ENCODE results near the gene ADAM30.

ADAM30 gene

GRCh38 chr1:119896303-119896702 lies at the start of gene ADAM30:
TSS of gene ADAM30 (minus strand) at chr1:119896515. CDS start at chr1:119896336, 179 bp downstream.
- no peak for DNase-seq

GRCh38 chr1:119943216-119943615 lies 46.9 kb upstream of the ADAM30 start:
- DNase-seq: no peak

DNA sequence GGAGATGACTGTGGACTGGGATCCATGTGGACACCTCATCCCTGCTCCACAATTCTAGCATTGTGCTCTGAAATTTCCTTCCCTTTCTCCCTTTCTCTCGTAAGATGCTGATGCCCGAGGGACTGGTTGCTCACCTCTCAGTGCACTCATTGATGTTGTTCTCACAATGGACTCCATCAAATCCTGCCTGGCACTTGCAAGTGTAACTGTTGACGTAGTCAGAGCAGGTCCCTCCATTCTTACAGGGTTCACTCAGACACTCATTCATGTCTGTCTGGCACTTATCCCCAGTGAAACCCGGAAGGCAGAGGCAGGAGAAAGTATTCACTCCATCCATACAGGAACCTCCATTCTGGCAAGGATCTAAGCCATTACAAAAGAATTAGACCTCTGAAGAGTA lies 45.1 kb upstream of the ADAM30 start:
- no peak for DNase-seq

- DNase-seq: no peak
Measured at GRCh38 chr1:119940697-119941096, 44.4 kb upstream of the ADAM30 start.

GRCh38 chr1:119937198-119937597 lies 40.9 kb upstream of the ADAM30 start:
- DNase-seq: no peak

- no peak for DNase-seq
Measured at GRCh38 chr1:119935915-119936314, 39.6 kb upstream of the ADAM30 start.

DNA sequence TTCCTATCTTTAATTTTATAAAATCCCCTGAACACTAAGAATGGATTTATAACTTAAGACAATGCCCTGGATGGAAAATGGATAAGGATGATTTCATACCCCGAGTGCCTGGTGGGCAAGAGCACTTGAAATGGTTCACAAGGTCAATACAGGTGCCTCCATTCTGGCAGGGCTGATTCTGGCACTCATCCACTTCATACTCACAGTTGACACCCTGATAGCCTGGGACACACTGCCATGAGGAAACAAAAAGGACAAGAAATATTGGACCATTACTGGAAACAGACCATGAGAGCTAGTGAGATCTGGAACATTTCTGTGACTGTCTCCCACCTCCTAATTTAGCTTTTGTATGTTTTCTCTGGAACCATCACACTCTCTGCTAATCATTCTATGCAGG lies 39.1 kb upstream of the ADAM30 start:
- no peak for DNase-seq

DNA sequence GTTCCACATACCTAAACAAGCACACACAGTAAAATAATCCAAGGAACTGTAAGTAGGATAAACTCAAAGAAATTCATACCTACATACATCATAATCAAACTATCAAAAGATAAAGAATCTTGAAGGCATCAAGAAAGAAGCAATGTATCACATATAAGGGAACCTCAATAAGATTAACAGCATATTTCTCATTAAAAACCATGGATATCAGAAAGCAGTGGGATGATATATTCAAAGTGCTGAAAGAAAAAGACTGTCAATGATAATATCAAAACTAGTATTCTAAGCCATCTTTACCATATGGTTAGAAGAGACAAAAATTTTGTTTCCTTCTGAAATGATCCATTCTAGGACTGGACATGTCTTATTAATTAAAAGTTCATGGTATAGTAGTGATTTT lies 37.1 kb upstream of the ADAM30 start:
- no peak for DNase-seq

DNA sequence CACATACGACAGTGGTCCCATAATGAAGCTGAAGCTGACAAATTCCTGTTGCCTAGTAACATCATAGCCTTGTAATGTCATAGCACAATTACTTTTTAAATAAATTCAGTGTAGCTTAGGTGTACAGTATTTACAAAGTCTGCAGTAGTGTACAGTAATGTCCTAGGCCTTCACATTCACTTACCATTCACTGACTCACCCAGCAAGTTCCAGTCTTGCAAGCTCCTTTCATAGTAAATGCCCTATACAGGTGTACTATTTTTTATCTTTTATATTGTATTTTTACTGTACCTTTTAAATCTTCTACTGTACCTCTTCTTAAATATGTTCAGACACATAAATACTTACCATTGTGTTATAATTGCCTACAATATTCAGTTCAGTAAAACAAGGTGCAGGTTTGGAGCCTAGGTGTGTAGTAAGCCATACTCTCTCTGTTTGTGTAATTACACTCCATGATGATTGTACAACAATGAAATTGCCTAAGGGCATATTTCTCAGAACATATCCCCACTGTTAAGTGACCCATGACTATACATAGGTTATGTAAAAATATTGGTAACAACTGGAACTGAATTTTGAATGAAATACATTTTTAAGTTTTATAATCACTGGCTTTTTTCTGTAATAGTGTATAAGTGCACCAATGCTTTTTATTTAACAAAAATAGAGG lies 33.5 kb upstream of the ADAM30 start:
- no peak for DNase-seq

DNA sequence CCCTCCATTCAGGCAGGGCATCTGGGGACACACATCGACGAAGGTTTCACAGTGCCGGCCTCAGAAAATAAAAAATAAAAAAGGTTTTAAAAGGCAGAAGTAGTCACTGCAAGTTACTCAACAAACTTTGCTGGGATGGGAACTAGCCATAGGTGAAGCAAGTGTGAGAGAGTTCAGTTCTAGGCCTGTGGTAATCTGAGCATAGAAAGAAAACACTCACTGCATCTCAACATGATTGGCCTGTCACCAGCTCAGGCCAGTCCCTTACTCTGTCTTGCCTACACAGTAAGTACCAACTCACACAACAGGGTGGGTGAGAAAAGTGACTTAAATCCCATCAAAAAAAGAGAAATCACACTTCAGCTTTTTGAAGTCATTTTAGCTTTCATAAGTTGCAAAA lies 30.2 kb upstream of the ADAM30 start:
- no peak for DNase-seq

DNA sequence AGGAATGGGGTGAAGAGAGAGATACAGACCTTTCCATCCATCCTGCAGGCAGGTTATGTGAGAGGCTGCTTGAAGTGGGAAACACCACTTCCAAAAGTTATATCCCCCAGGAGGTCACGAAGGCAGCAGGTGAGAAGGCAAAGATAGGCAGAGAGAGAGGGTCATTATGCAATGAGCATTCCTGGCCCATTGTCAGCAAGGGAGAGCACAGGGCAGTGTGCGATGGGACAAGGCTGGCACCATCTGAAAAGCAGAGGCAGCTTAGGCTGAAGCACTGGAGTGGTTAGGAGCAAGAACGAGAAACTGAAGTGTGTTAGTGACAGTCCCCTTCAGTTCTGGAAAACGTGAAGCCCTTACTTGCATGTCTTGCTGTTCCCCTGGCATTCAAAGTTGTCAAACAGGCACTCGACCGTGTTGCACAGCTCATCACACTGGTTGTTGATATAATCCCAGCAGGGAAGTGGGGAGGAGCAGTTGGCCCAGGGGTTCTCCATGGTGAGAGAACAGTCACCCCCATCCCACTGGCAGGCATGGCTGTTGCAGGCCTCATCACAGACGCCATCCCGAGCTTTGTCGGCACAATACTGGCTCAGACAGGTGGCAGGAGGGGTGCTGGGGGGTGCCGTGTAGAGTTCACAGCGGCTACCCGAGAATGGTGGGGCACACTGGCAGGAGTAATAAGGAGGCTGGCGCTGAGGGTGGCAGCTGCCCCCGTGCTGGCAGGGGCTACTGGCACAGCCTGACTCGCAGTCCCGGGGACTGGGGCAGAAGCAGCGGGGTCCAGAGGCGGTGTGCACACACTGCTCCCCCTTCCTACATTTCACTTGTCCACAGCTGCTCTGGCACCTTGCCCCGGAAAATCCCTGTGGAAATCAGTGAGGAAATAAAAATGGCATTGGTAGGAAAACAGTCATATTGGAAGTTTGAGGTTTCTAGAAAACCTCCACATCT lies 28.9 kb upstream of the ADAM30 start:
- DNase-seq: no peak

- DNase-seq: no peak
Measured at GRCh38 chr1:119920104-119920968, 24.0 kb upstream of the ADAM30 start.

DNA sequence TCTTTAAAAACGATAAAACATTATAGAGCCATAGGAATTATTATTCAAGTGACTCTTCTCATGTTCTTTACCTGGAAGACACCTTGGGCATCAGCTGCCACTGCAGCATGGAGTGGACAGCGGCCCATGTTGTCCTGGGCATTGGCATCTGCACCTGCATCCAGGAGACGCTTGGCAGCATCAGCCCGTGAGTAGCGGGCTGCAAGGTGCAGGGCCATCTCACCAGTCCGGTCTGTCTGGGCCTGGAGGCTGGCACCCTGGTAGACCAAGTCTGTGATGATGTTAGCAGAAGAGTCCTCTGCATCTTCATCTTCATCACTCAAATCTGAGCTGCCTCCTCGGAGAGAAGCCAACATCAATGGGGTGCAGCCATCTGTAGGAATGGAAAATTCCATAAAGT lies 22.9 kb upstream of the ADAM30 start:
- no peak for DNase-seq

DNA sequence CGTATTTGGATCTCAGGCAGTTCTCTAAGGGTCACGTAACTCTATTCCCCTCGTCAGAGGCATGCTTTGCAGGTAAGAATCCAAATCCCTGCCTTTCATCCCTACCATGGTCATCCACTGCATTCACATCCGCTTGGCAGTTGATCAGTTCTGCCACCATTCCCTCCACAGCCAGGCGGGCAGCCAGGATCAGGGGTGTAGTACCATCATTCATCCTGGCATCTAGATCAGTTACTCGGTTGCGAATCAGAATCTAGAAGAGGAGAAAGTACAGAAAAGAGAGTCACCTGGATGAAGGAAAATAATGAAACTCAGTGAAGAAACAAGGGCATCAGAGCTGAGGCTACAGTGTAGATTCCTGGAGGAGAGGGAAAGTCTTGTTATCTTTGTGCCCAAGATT lies 22.0 kb upstream of the ADAM30 start:
- DNase-seq: no peak

DNA sequence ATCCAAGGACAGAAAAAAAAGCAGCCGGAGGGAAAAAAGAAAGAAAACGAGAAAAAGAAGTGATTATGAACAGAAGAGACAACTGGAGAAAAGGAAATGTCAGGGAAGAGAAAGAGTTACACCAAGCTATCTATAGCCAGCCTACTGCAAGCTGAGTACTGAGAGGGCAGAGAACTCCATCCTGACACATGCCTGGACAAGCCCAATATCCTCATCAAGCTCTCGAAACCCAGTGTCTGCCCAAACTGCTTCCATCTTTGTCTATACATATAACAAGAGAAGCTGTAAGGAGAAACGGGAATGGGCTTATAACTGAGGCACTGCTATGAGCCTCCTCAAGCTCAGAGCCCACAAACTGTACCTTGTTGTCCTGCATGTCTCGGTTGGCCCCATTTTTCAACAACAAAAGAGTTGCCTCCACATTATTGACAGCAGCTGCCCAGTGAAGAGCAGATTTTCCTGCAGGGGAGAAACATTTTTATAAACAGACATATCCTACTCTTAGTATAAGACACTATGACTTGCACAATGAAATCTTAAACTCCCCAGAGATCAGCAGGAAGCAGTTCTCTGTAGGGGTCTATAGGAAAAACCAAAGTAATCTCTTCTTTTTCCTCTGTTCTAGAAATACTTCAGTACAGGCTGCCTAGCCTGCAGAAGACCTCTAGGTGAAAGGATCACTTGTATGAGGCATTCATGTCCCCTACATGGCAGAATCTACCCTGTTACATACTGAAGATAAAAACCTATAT lies 21.2 kb upstream of the ADAM30 start:
- no peak for DNase-seq

DNA sequence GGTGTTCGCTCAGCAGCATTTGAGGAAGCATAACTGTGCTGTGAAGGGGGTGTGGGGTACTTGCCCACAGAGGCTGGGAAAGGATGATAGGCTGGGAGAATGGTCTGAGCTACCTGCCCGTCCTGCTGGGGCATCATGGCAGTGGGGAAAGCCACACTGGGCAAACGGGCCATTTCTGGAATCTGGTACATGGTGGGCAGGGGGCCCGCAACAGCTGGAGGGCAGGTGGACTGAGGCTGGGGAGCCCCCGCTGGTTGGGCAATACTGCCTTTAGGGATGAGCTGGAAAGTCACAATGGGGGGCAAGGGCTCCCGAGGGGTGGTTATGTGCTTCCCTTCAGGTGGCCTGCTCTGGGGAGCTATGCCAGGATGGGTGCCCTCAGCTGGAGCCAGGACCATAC lies 19.2 kb upstream of the ADAM30 start:
- no peak for DNase-seq

- DNase-seq: no peak
Measured at GRCh38 chr1:119914071-119914470, 17.8 kb upstream of the ADAM30 start.

GRCh38 chr1:119912963-119913362 lies 16.6 kb upstream of the ADAM30 start:
- no peak for DNase-seq

- no peak for DNase-seq
Measured at GRCh38 chr1:119911775-119912174, 15.5 kb upstream of the ADAM30 start.

DNA sequence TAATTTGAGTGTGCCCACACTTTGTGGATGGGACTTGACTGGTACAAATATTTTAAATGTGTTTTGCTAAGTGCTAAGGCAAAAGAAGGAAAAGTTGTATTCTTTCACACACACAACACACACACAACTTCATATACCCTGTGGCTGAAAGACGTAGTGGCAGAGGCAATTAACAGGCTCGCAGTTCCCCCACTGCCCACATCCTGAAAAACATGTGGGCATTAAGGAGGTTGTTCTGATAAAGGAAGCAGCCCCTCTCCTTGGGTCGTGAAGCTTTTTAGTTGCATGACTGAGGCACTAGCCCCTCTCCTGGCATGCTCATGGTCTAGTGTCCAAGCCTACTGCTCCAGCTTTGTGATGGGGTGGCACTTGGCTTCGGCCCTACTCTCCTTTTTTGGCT lies 14.3 kb upstream of the ADAM30 start:
- DNase-seq: no peak

DNA sequence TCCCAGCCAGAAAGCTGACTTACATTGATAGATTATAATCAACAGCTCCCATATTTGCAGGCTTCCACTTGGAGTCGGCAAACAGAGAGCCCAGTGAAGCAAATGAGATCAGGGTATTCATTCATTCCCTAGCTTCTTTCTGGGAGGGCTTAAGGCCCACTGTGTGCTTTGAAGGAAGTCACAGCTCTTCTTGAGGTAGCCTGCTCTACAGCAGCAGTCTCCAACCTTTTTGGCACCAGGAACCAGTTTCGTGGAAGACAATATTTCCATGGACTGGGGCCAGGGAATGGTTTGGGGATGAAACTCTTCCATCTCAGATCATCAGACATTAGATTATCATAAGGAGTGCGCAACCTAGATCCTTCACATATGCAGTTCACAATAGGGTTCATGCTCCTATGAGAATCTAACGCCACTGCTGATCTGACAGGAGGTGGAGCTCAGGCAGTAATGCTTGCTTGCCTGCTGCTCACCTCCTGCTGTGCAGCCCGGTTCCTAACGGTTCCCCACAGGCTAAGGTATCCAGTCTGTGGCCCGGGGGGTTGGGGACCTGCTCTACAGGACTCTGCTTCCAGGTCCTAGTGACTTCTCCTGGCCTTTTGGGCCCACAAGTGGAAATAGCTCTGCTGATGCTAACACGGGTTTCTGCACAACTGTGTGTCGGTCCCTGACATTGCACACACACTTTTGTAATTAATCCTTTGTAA lies 13.7 kb upstream of the ADAM30 start:
- DNase-seq: no peak

DNA sequence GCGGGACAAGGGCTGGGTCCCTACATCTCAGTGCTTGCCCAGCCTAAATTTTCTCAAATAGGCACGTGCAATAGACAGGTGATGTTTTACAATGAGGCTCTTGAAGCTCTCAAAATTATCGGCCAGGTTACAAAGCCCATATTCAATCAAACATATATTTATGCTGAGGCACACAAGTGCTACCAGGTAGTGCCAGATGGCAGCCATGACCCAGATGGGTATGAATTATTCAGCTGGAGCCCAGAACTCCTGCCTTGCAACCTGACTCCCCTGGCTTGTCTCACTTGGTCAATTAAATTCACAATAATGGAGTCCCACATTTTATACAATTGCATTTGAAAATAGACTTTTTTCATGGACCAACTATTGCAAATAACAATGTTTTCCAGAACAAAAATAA lies 12.3 kb upstream of the ADAM30 start:
- no peak for DNase-seq
